Activated CD8-positive, alpha-beta memory T cell treated with anti-CD3 and anti-CD28 coated beads, Interleukin-2, amount 10 ng/mL, durations not matched to agents 7 days and 5 days (primary cell): Measurements from ENCODE around the gene PLK5. TPM values are rescaled to one million over a fixed set of nuclear protein-coding genes. Genes with fewer than 3 reads are reported as not detected.

Source experiments
- ATAC-seq: fragments of 150-1000 bp; cut with Tn5 transposase; one replicate; pipeline ENCODE4 v1.10.0; 2021; ENCODE audit warnings: moderate library complexity
- CTCF ChIA-PET: fragments of 350-600 bp; sonication (Branson Sonifier 250); formaldehyde crosslinking; loops from one replicate; lab custom pipeline; 2021; ENCODE audit warnings: antibody characterized with exemption; lab: Charles Lee
- DNase-seq: peaks from one replicate; pipeline ENCODE4 v3.0.0-alpha.2; 2020
- H3K27ac Mint-ChIP-seq: one replicate; pipeline ENCODE4 v1.8.0; 2021; ENCODE audit warnings: mild to moderate bottlenecking, mixed read lengths
- H3K27me3 Mint-ChIP-seq: one replicate; pipeline ENCODE4 v1.8.0; 2021; ENCODE audit warnings: mixed read lengths
- H3K36me3 Mint-ChIP-seq: one replicate; pipeline ENCODE4 v1.8.0; 2021; ENCODE audit warnings: mild to moderate bottlenecking, mixed read lengths
- H3K4me1 Mint-ChIP-seq: one replicate; pipeline ENCODE4 v1.8.0; 2021; ENCODE audit warnings: mixed read lengths
- H3K4me3 Mint-ChIP-seq: one replicate; pipeline ENCODE4 v1.8.0; 2021; ENCODE audit warnings: mild to moderate bottlenecking, moderate library complexity, mixed read lengths
- H3K9me3 Mint-ChIP-seq: one replicate; pipeline ENCODE4 v1.8.0; 2022; ENCODE audit warnings: low read depth, mixed read lengths
- total RNA-seq, 2 experiments: library from RNA; stranded (reverse); gene quantifications; one replicate each; pipeline ENCODE4 v1.2.3, GENCODE V29; 2021

Gene PLK5
- total RNA-seq, 2 experiments from 2014 or later = not detected

- CTCF ChIA-PET = interaction anchor here (1.7 kb wide), 1 partner anchor 39 kb away, joined by 6 read pairs; no protein-coding TSS in a partner anchor
- peaks cover 36% of the 10 kb centered on the region for H3K27me3 Mint-ChIP-seq
- H3K36me3 Mint-ChIP-seq = no peaks in the 10 kb centered on the region
- H3K4me1 Mint-ChIP-seq = peaks cover 9% of the 10 kb centered on the region
- no peak overlapping the region for H3K4me3 Mint-ChIP-seq
- ATAC-seq (no peak), DNase-seq (no peak)
- peaks cover 2% of the 10 kb centered on the region for H3K9me3 Mint-ChIP-seq
- no peak overlapping the region for H3K27ac Mint-ChIP-seq
Measured at GRCh38 chr19:1507192-1507660, 16.7 kb upstream of the PLK5 start.

DNA sequence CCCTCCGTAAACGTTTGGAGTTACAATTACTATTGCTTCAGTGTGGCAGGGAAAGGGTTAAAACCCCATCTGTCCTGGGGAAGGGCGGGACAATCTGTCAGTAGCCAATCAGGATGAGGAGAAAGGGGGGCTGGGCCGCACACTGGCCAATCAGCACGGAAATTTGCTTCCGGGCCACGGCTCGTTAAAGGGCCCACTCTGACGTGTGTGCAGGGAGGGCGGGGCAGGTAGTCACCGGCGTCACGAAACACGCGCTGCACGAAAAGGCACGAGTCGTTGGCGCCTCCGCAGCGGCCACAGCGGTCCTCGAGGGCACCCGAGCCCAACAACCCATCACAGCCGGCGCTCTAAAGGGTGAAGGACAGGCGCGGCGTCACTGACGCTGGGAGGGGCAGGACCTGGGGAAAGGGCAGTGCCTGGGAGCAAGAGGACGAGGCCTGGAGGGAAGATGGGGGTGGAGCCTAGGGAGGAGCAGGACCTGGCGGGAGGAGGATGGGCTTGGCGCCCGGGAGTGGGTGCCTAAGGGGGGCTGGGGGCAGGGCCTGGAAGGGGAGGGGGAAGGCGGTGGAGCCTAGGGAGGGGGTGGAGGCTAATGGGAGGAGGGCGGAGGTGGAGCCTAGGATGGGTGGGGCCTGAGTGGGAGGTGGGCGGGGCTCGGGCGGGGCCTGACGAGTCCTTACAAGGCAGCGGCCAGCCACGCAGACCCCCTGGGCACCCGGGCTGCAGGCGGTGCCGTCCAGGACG lies 15.9 kb upstream of the PLK5 start:
- peak overlapping the region; percentile 74 for H3K4me3 Mint-ChIP-seq
- ATAC-seq (peak; percentile 87), DNase-seq (peak; percentile 91)
- H3K4me1 Mint-ChIP-seq = peaks cover 8% of the 10 kb centered on the region
- H3K27me3 Mint-ChIP-seq = peaks cover 33% of the 10 kb centered on the region
- peaks cover 2% of the 10 kb centered on the region for H3K9me3 Mint-ChIP-seq
- H3K27ac Mint-ChIP-seq = peak overlapping the region; percentile 77
- CTCF ChIA-PET = interaction anchor here (1.7 kb wide), 1 partner anchor 39 kb away, joined by 6 read pairs; no protein-coding TSS in a partner anchor
- no peaks in the 10 kb centered on the region for H3K36me3 Mint-ChIP-seq

DNA sequence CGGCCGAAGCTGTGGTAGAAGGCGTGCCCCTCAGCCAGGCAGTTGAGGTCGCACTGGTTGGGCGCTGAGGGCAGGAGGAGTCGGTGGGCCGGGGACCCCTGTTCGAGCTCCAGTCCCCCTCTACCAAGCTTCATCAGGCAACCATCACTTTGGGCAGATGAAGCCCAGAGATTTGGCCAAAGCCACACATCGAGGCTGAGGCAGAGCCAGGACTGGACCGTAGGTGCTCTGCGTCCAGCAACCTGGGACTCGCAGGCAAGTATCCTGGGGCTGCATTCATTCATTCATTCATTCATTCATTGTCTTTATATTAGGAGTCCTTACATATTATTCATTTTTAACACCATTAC lies 15.4 kb upstream of the PLK5 start:
- no peaks in the 10 kb centered on the region for H3K36me3 Mint-ChIP-seq
- H3K4me3 Mint-ChIP-seq = no peak overlapping the region
- H3K27me3 Mint-ChIP-seq = peaks cover 31% of the 10 kb centered on the region
- H3K4me1 Mint-ChIP-seq = peaks cover 8% of the 10 kb centered on the region
- H3K27ac Mint-ChIP-seq = no peak overlapping the region
- DNase-seq (no peak), ATAC-seq (no peak)
- H3K9me3 Mint-ChIP-seq = peaks cover 2% of the 10 kb centered on the region
- CTCF ChIA-PET = interaction anchor here (1.7 kb wide), 1 partner anchor 38 kb away, joined by 6 read pairs; no protein-coding TSS in a partner anchor

DNA sequence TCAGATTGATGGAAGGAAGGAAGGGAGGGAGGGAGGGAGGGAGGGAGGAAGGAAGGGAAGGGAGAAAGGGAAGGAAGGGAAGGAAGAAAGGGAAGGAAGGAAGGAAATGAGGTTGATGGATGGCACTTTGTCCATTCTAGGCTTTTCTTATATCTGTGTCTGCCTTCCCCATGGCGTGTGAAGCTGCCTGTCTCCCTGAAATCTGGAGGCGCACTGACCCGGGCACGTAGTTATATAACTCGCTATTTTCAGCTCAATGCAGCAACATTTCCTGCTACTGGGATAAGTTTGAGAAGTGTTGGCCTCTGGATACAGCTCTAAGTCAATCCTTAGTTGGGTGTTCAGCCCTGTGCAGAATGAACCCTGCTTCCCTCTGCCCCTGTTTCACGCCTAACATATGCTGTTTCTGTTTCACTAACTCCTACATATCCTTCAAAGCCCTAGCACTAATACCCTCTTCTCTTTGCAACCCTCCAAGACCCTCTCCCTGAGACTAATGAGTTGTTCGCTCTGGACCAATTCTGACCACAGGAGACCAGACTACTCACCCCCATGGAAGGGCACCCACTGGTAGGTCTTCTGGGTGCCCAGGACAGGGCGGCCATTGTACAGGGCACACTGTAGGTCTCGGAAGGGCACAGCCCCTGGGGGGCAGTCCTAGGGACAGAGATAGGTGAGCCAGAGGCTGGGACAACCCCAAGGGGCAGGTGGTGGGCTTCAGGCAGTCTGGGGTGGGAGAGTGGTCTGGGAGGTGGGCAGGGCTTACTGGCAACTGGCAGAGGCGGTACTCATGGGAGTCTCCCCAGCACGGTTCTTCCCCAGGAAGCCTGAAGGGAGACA lies 14.1 kb upstream of the PLK5 start:
- no peak for ATAC-seq
- H3K4me1 Mint-ChIP-seq = peaks cover 6% of the 10 kb centered on the region
- CTCF ChIA-PET = interaction anchor here (0.7 to 0.9 kb wide), 2 partner anchors 44 to 230 kb away, joined by 3 read pairs; no protein-coding TSS in a partner anchor
- no peak for DNase-seq
- peaks cover 21% of the 10 kb centered on the region for H3K27me3 Mint-ChIP-seq
- no peaks in the 10 kb centered on the region for H3K36me3 Mint-ChIP-seq
- no peak overlapping the region for H3K27ac Mint-ChIP-seq
- H3K4me3 Mint-ChIP-seq = no peak overlapping the region
- H3K9me3 Mint-ChIP-seq = peaks cover 2% of the 10 kb centered on the region

GRCh38 chr19:1510442-1510806 lies 13.5 kb upstream of the PLK5 start:
- Mint-ChIP-seq H3K27ac (no peak overlapping the region), H3K27me3 (peaks cover 21% of the 10 kb centered on the region), H3K4me1 (peaks cover 6% of the 10 kb centered on the region), H3K36me3 (no peaks in the 10 kb centered on the region), H3K9me3 (peaks cover 2% of the 10 kb centered on the region), H3K4me3 (no peak overlapping the region)
- DNase-seq (no peak), ATAC-seq (no peak)
- CTCF ChIA-PET = no interaction called here

DNA sequence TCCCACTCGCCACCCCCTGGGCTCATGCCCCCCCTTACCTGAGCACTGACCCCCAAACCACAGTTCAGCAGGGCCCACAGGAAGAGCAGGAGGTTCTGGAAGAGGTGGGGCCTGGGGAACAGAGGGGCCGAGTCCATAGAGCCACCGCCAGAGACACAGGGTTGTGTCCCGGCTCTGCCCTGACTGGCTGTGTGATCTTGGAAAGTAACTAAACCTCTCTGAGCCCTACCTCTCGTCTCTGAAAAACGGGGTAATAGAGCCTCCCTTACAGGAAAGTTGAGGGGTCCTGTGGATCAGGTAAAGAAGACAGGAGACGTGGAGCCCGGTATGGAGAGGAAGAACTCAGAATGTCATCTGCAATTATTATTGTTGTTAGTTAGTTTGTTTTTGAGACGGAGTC lies 13.1 kb upstream of the PLK5 start:
- H3K4me1 Mint-ChIP-seq = peaks cover 6% of the 10 kb centered on the region
- no peak overlapping the region for H3K27ac Mint-ChIP-seq
- no peak overlapping the region for H3K4me3 Mint-ChIP-seq
- H3K36me3 Mint-ChIP-seq = no peaks in the 10 kb centered on the region
- peaks cover 21% of the 10 kb centered on the region for H3K27me3 Mint-ChIP-seq
- ATAC-seq (no peak), DNase-seq (no peak)
- peaks cover 2% of the 10 kb centered on the region for H3K9me3 Mint-ChIP-seq
- CTCF ChIA-PET = no interaction called here

GRCh38 chr19:1511318-1512317 lies 12.3 kb upstream of the PLK5 start:
- Mint-ChIP-seq H3K27me3 (peaks cover 21% of the 10 kb centered on the region), H3K4me3 (peak overlapping the region; percentile 57), H3K4me1 (peaks cover 6% of the 10 kb centered on the region), H3K36me3 (no peaks in the 10 kb centered on the region), H3K27ac (no peak overlapping the region), H3K9me3 (no peaks in the 10 kb centered on the region)
- CTCF ChIA-PET = no interaction called here
- DNase-seq = no peak
- no peak for ATAC-seq

- H3K9me3 Mint-ChIP-seq = no peaks in the 10 kb centered on the region
- peaks cover 2% of the 10 kb centered on the region for H3K4me1 Mint-ChIP-seq
- CTCF ChIA-PET = interaction anchor here (0.7 kb wide), 1 partner anchor 46 kb away, joined by 3 read pairs; no protein-coding TSS in a partner anchor
- peak; percentile 87 for ATAC-seq
- peak; percentile 75 for DNase-seq
- H3K27me3 Mint-ChIP-seq = peaks cover 21% of the 10 kb centered on the region
- H3K27ac Mint-ChIP-seq = no peak within 1 kb of the TSS
- H3K36me3 Mint-ChIP-seq = no peaks in the 10 kb centered on the region
- peak within 1 kb of the TSS; percentile 57 for H3K4me3 Mint-ChIP-seq
Measured at GRCh38 chr19:1512671-1513498, 11.0 kb upstream of the PLK5 start, which contains the start of gene ADAMTSL5. Gene ADAMTSL5, minus strand, starts transcription at chr19:1513019. Its CDS starts 2,076 bp downstream, at chr19:1510943.

DNA sequence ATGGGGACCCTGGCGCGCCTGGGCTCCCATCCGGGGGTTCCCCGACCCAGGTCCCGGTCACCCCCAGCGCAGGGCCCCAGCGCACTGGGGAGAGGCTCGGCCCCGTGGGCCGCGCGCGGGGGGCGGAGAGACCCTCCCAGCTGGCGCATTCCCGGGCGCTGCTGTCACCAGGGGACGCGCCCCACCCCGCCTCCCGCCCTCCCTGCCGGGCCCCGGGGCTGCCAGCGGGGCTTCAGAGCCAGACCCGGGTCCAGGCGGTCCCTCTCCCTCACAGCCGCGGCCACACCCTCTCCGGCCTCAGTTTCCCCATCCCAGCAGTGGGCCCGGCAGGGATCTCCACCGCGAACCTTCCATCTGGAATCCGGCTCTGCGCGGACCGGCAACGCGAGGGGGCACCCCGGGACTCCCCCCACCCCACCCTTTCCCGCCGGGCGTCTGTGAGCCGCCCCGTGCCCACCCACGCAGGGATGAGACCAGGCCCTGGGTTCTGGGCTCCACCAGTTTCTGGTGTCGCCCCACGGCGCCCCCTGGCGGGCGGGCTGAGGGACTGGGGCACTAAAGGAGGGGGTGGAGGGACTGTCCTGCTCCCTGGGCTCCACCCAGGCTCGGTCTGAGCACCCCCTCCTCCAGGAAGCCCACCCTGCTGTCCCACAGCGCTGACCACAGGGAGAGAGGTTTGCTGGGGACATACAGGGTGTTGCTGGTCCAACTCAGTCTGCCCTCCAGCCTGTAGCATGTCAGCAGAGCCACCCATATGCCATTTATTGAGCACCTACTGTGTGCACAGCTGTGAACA lies 10.2 kb upstream of the PLK5 start:
- DNase-seq = peak; percentile 76
- H3K27ac Mint-ChIP-seq = no peak overlapping the region

GRCh38 chr19:1514295-1514661 lies 9.6 kb upstream of the PLK5 start:
- H3K4me1 Mint-ChIP-seq = peaks cover 2% of the 10 kb centered on the region
- CTCF ChIA-PET = interaction anchor here (0.7 kb wide), 1 partner anchor 77 kb away, joined by 3 read pairs; no protein-coding TSS in a partner anchor
- DNase-seq (no peak), ATAC-seq (no peak)
- no peaks in the 10 kb centered on the region for H3K36me3 Mint-ChIP-seq
- H3K9me3 Mint-ChIP-seq = no peaks in the 10 kb centered on the region
- no peak overlapping the region for H3K27ac Mint-ChIP-seq
- peaks cover 17% of the 10 kb centered on the region for H3K27me3 Mint-ChIP-seq
- H3K4me3 Mint-ChIP-seq = no peak overlapping the region

More for the DNA sequence above, 10.2 kb upstream of the PLK5 start:
- peaks cover 19% of the 10 kb centered on the region for H3K27me3 Mint-ChIP-seq
- no peaks in the 10 kb centered on the region for H3K9me3 Mint-ChIP-seq
- peak; percentile 59 for ATAC-seq
- no peak overlapping the region for H3K4me3 Mint-ChIP-seq
- CTCF ChIA-PET = interaction anchor here (0.7 kb wide), 1 partner anchor 46 kb away, joined by 3 read pairs; no protein-coding TSS in a partner anchor
- no peaks in the 10 kb centered on the region for H3K36me3 Mint-ChIP-seq
- peaks cover 2% of the 10 kb centered on the region for H3K4me1 Mint-ChIP-seq

DNA sequence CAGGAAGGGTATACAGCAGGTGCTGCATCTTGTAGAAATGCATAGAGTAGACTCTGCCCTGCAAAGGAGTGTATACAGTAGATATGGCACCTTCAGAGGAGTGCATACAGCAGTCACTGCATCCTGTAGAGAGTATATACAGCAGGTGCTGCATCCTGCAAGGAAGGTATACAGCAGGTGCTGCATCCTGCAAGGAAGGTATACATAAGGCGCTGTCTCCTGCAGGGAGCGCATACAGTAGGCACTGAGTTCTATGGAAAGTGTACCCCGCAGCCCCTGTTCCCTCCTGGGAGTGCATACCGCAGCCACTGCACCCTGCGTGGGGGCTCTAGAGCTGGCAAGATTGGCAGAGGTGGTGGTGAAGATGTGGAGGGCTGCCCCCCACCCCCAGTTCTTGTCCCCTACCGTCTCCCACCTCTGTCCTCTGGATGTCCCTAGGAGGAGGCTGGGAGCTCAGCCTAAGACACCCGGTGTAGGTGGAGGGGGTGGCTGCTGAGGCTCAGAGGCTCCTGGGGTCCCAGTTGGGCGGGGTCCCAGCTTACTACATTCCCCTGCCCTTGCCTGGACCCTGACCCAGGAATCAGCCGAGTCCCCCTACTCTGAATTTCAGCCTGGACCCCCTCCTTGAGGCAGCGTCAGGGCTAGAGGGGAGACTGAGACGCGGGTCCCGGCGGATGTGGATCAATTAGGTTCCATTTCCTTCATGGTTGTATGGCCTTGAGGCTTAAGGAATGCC lies 8.7 kb upstream of the PLK5 start:
- H3K4me1 Mint-ChIP-seq = peaks cover 2% of the 10 kb centered on the region
- DNase-seq (no peak), ATAC-seq (no peak)
- CTCF ChIA-PET = interaction anchor here (0.7 kb wide), 1 partner anchor 78 kb away, joined by 3 read pairs; no protein-coding TSS in a partner anchor
- no peaks in the 10 kb centered on the region for H3K9me3 Mint-ChIP-seq
- H3K27me3 Mint-ChIP-seq = peaks cover 11% of the 10 kb centered on the region
- H3K36me3 Mint-ChIP-seq = no peaks in the 10 kb centered on the region
- H3K4me3 Mint-ChIP-seq = no peak overlapping the region
- H3K27ac Mint-ChIP-seq = no peak overlapping the region
